WTC11 (cell line): ENCODE data around the gene KDM4C. TPM values are rescaled to one million over a fixed set of nuclear protein-coding genes. Genes with fewer than 3 reads are reported as not detected.
A peak's percentile ranks its signal among the peaks of the same experiment; 100 is the strongest.

Experiments
- ATAC-seq: fragments of 200-7000 bp; cut with Tn5 transposase; 2 replicates; pipeline ENCODE4 v1.10.0; 2021; ENCODE audit warnings: mild to moderate bottlenecking, moderate library complexity
- CTCF ChIA-PET: fragments of 300-600 bp; sonication (Branson Sonifier 250); formaldehyde crosslinking; loops from one replicate; lab custom pipeline; 2021; ENCODE audit warnings: antibody characterized with exemption; lab: Charles Lee
- POLR2A ChIA-PET: fragments of 350-600 bp; sonication (Branson Sonifier 250); formaldehyde crosslinking; loops from one replicate; lab custom pipeline; 2021; ENCODE audit warnings: antibody characterized with exemption; lab: Charles Lee
- DNase-seq: peaks from one replicate; pipeline ENCODE4 v3.0.0; 2021; ENCODE audit warnings: low spot score
- H3K27ac Mint-ChIP-seq: 2 replicates; pipeline ENCODE4 v1.8.0; 2021; ENCODE audit warnings: mixed read lengths
- H3K27me3 Mint-ChIP-seq: 2 replicates; pipeline ENCODE4 v1.8.0; 2021; ENCODE audit warnings: low read depth, mild to moderate bottlenecking, moderate library complexity, mixed read lengths
- H3K36me3 Mint-ChIP-seq: 2 replicates; pipeline ENCODE4 v1.8.0; 2021; ENCODE audit warnings: mixed read lengths
- H3K4me1 Mint-ChIP-seq: 2 replicates; pipeline ENCODE4 v1.8.0; 2022; ENCODE audit warnings: mixed read lengths
- H3K4me3 Mint-ChIP-seq: 2 replicates; pipeline ENCODE4 v1.8.0; 2021; ENCODE audit warnings: mild to moderate bottlenecking, moderate library complexity, mixed read lengths
- H3K9me3 Mint-ChIP-seq: 2 replicates; pipeline ENCODE4 v1.8.0; 2021; ENCODE audit warnings: mixed read lengths
- CREB1 ChIP-seq: sonication (generic); formaldehyde crosslinking; IDR thresholded peaks from 2 replicates; pipeline ENCODE4 v1.8.0; 2023; ENCODE audit warnings: mild to moderate bottlenecking, missing genetic modification reagents
- CREM ChIP-seq: sonication (generic); formaldehyde crosslinking; IDR thresholded peaks from 2 replicates; pipeline ENCODE4 v1.8.1; 2022; ENCODE audit warnings: mild to moderate bottlenecking, missing genetic modification reagents, moderate library complexity
- EMX1 ChIP-seq: fragments of 250-450 bp; sonication (Bioruptor Pico); IDR thresholded peaks from 2 replicates; pipeline ENCODE4 v1.8.0; 2021; ENCODE audit warnings: mild to moderate bottlenecking
- FOXJ3 ChIP-seq: sonication (generic); formaldehyde crosslinking; IDR thresholded peaks from 2 replicates; pipeline ENCODE4 v1.9.0; 2021; ENCODE audit warnings: missing genetic modification reagents, mild to moderate bottlenecking, borderline replicate concordance
- FOXK1 ChIP-seq: sonication (generic); formaldehyde crosslinking; IDR thresholded peaks from 2 replicates; pipeline ENCODE4 v1.8.0; 2022; ENCODE audit warnings: mild to moderate bottlenecking, moderate library complexity, missing genetic modification reagents
- FOXP1 ChIP-seq: sonication (generic); formaldehyde crosslinking; IDR thresholded peaks from 2 replicates; pipeline ENCODE4 v1.8.0; 2022; ENCODE audit warnings: missing genetic modification reagents, mild to moderate bottlenecking, moderate library complexity, borderline replicate concordance
- GABPB1 ChIP-seq: sonication (generic); formaldehyde crosslinking; IDR thresholded peaks from 2 replicates; pipeline ENCODE4 v1.8.1; 2023; ENCODE audit warnings: mild to moderate bottlenecking, missing genetic modification reagents
- HMGA2 ChIP-seq: fragments of 250-450 bp; sonication (Bioruptor Pico); IDR thresholded peaks from 2 replicates; pipeline ENCODE4 v1.4.0; 2021; ENCODE audit warnings: mild to moderate bottlenecking, moderate library complexity
- KAT7 ChIP-seq: sonication (generic); formaldehyde crosslinking; IDR thresholded peaks from 2 replicates; pipeline ENCODE4 v1.8.1; 2023; ENCODE audit warnings: missing genetic modification reagents, mild to moderate bottlenecking, borderline replicate concordance
- MXD4 ChIP-seq: fragments of 250-450 bp; sonication (Bioruptor Pico); IDR thresholded peaks from 2 replicates; pipeline ENCODE4 v1.8.0; 2021; ENCODE audit warnings: mild to moderate bottlenecking, moderate library complexity, borderline replicate concordance
- NFE2L1 ChIP-seq: sonication (generic); formaldehyde crosslinking; IDR thresholded peaks from 2 replicates; pipeline ENCODE4 v1.8.1; 2023; ENCODE audit warnings: missing genetic modification reagents
- NR2C2 ChIP-seq: sonication (generic); formaldehyde crosslinking; IDR thresholded peaks from 2 replicates; pipeline ENCODE4 v1.8.0; 2022; ENCODE audit warnings: mild to moderate bottlenecking, missing genetic modification reagents
- OVOL2 ChIP-seq: fragments of 250-450 bp; sonication (Bioruptor Pico); IDR thresholded peaks from 2 replicates; pipeline ENCODE4 v1.9.0; 2021; ENCODE audit warnings: mild to moderate bottlenecking, borderline replicate concordance
- PRRX2 ChIP-seq: fragments of 250-450 bp; sonication (Bioruptor Pico); IDR thresholded peaks from 2 replicates; pipeline ENCODE4 v1.8.0; 2021; ENCODE audit warnings: mild to moderate bottlenecking
- RELA ChIP-seq: sonication (generic); formaldehyde crosslinking; IDR thresholded peaks from 2 replicates; pipeline ENCODE4 v1.8.1; 2022; ENCODE audit warnings: missing genetic modification reagents, mild to moderate bottlenecking, borderline replicate concordance
- RORB ChIP-seq: fragments of 250-450 bp; sonication (Bioruptor Pico); IDR thresholded peaks from 2 replicates; pipeline ENCODE4 v1.9.0; 2021; ENCODE audit warnings: mild to moderate bottlenecking
- SOX15 ChIP-seq: fragments of 250-450 bp; sonication (Bioruptor Pico); IDR thresholded peaks from 2 replicates; pipeline ENCODE4 v1.9.0; 2021; ENCODE audit warnings: mild to moderate bottlenecking
- TEAD4 ChIP-seq: sonication (generic); formaldehyde crosslinking; IDR thresholded peaks from 2 replicates; pipeline ENCODE4 v1.8.0; 2022; ENCODE audit warnings: mild to moderate bottlenecking, missing genetic modification reagents
- ZNF121 ChIP-seq: sonication (generic); formaldehyde crosslinking; IDR thresholded peaks from 2 replicates; pipeline ENCODE4 v1.8.0; 2023; ENCODE audit warnings: missing genetic modification reagents
- ZNF423 ChIP-seq: fragments of 250-450 bp; sonication (Bioruptor Pico); IDR thresholded peaks from 2 replicates; pipeline ENCODE4 v2.1.2; 2022; ENCODE audit warnings: mild to moderate bottlenecking, moderate library complexity
- total RNA-seq: library from RNA; stranded (reverse); gene quantifications from 3 replicates; pipeline ENCODE4 v1.2.3, GENCODE V29; 2021
- TF ChIP-seq, protein P1 (sequence below): fragments of 250-450 bp; sonication (Bioruptor Pico); IDR thresholded peaks from 2 replicates; pipeline ENCODE4 v1.9.0; 2021; ENCODE audit warnings: mild to moderate bottlenecking
- TF ChIP-seq, protein P2 (sequence below): sonication (generic); formaldehyde crosslinking; IDR thresholded peaks from 2 replicates; pipeline ENCODE4 v1.8.1; 2023; ENCODE audit warnings: mild to moderate bottlenecking, moderate library complexity, missing genetic modification reagents
- TF ChIP-seq, protein P3 (sequence below): fragments of 250-450 bp; sonication (Bioruptor Pico); IDR thresholded peaks from 2 replicates; pipeline ENCODE4 v1.9.0; 2021; ENCODE audit warnings: moderate library complexity, mild to moderate bottlenecking, inconsistent platforms, borderline replicate concordance
- TF ChIP-seq, protein P4 (sequence below): sonication (generic); formaldehyde crosslinking; IDR thresholded peaks from 2 replicates; pipeline ENCODE4 v1.8.1; 2023; ENCODE audit warnings: mild to moderate bottlenecking, missing genetic modification reagents
- TF ChIP-seq, protein P5 (sequence below): sonication (generic); formaldehyde crosslinking; IDR thresholded peaks from 2 replicates; pipeline ENCODE4 v1.8.1; 2022; ENCODE audit warnings: mild to moderate bottlenecking, missing genetic modification reagents, moderate library complexity, borderline replicate concordance
- TF ChIP-seq, protein P6 (sequence below): sonication (generic); formaldehyde crosslinking; IDR thresholded peaks from 2 replicates; pipeline ENCODE4 v1.8.1; 2022; ENCODE audit warnings: missing genetic modification reagents, borderline replicate concordance

KDM4C gene
- total RNA-seq, 1 experiment from 2014 or later, result 29.2 TPM

DNA sequence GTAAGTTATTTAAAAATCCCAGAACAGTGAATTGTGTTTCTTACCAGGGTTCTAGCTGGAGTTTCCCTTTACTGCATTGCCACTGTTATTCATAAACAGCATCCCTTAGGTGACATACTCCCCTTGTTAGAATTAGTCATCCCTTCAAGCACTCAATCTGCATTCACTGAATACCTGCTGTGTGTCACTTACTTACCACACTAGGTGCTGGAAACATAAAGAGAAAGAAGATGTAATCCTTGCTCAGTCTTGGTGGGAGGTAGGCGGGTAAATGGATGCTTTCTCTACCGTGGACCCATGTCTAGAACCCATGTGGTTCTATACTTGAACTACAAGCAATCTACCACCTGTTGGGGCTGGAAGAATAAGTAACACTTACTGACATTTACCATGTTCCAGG lies 371.6 kb downstream of the KDM4C start:
- Mint-ChIP-seq H3K27ac (no peak overlapping the region), H3K9me3 (no peaks in the 10 kb centered on the region), H3K27me3 (no peaks in the 10 kb centered on the region), H3K4me3 (no peak overlapping the region), H3K4me1 (peaks cover 22% of the 10 kb centered on the region), H3K36me3 (peaks cover 5% of the 10 kb centered on the region; the same call in 1 of the 2 replicates)
- DNase-seq (no peak), ATAC-seq (peak; percentile 71)
- TF ChIP-seq, protein P1, sequence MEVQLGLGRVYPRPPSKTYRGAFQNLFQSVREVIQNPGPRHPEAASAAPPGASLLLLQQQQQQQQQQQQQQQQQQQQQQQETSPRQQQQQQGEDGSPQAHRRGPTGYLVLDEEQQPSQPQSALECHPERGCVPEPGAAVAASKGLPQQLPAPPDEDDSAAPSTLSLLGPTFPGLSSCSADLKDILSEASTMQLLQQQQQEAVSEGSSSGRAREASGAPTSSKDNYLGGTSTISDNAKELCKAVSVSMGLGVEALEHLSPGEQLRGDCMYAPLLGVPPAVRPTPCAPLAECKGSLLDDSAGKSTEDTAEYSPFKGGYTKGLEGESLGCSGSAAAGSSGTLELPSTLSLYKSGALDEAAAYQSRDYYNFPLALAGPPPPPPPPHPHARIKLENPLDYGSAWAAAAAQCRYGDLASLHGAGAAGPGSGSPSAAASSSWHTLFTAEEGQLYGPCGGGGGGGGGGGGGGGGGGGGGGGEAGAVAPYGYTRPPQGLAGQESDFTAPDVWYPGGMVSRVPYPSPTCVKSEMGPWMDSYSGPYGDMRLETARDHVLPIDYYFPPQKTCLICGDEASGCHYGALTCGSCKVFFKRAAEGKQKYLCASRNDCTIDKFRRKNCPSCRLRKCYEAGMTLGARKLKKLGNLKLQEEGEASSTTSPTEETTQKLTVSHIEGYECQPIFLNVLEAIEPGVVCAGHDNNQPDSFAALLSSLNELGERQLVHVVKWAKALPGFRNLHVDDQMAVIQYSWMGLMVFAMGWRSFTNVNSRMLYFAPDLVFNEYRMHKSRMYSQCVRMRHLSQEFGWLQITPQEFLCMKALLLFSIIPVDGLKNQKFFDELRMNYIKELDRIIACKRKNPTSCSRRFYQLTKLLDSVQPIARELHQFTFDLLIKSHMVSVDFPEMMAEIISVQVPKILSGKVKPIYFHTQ, result no peak
- TF ChIP-seq ZNF423, result peak; percentile 83
- TF ChIP-seq SOX15 (CRISPR knock-in tag), result no peak
- ChIA-PET POLR2A (no interaction called here), CTCF (no interaction called here)

DNA sequence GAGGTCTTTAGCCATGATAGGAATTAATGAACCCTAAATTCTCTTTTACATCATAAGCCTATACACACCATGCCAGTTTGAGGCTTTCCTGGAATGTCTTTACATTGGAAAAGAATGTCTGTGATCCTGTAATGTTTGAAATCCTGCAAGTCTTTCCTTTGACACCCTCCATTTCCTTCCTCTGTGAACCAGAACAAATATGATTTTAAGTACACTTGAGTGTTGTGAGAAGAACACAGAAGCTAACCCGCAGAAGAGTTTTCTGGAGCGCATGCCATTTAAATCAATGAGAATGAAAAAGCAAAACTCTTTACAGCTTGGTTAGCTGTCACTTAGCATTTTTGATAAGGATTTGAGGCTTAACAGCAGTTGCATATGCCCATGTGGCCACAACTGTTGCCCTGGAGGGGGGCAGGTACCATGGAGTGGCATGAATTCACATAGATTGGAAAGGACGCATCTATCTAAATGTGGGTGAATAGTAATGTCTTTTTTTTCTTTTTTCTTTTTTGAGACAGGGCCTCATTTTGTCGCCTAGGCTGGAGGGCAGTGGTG lies 372.6 kb downstream of the KDM4C start:
- TF ChIP-seq FOXP1 (CRISPR knock-in tag), result no peak
- TF ChIP-seq, protein P2, sequence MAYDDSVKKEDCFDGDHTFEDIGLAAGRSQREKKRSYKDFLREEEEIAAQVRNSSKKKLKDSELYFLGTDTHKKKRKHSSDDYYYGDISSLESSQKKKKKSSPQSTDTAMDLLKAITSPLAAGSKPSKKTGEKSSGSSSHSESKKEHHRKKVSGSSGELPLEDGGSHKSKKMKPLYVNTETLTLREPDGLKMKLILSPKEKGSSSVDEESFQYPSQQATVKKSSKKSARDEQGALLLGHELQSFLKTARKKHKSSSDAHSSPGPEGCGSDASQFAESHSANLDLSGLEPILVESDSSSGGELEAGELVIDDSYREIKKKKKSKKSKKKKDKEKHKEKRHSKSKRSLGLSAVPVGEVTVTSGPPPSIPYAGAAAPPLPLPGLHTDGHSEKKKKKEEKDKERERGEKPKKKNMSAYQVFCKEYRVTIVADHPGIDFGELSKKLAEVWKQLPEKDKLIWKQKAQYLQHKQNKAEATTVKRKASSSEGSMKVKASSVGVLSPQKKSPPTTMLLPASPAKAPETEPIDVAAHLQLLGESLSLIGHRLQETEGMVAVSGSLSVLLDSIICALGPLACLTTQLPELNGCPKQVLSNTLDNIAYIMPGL (CRISPR knock-in tag), result no peak
- TF ChIP-seq CREM, result no peak
- no peak for TF ChIP-seq RORB (CRISPR knock-in tag)
- TF ChIP-seq EMX1 (CRISPR knock-in tag), result no peak
- TF ChIP-seq, protein P3, sequence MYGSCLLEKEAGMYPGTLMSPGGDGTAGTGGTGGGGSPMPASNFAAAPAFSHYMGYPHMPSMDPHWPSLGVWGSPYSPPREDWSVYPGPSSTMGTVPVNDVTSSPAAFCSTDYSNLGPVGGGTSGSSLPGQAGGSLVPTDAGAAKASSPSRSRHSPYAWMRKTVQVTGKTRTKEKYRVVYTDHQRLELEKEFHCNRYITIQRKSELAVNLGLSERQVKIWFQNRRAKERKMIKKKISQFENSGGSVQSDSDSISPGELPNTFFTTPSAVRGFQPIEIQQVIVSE (CRISPR knock-in tag), result no peak
- no peak for TF ChIP-seq ZNF121
- TF ChIP-seq, protein P4, sequence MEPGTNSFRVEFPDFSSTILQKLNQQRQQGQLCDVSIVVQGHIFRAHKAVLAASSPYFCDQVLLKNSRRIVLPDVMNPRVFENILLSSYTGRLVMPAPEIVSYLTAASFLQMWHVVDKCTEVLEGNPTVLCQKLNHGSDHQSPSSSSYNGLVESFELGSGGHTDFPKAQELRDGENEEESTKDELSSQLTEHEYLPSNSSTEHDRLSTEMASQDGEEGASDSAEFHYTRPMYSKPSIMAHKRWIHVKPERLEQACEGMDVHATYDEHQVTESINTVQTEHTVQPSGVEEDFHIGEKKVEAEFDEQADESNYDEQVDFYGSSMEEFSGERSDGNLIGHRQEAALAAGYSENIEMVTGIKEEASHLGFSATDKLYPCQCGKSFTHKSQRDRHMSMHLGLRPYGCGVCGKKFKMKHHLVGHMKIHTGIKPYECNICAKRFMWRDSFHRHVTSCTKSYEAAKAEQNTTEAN (CRISPR knock-in tag), result no peak
- TF ChIP-seq PRRX2, result no peak
- TF ChIP-seq, protein P5, sequence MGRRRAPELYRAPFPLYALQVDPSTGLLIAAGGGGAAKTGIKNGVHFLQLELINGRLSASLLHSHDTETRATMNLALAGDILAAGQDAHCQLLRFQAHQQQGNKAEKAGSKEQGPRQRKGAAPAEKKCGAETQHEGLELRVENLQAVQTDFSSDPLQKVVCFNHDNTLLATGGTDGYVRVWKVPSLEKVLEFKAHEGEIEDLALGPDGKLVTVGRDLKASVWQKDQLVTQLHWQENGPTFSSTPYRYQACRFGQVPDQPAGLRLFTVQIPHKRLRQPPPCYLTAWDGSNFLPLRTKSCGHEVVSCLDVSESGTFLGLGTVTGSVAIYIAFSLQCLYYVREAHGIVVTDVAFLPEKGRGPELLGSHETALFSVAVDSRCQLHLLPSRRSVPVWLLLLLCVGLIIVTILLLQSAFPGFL, result no peak
- no peak for ATAC-seq
- Mint-ChIP-seq H3K36me3 (peaks cover 7% of the 10 kb centered on the region; the same call in 1 of the 2 replicates), H3K4me3 (no peak overlapping the region), H3K27ac (no peak overlapping the region), H3K27me3 (no peaks in the 10 kb centered on the region), H3K9me3 (no peaks in the 10 kb centered on the region), H3K4me1 (peaks cover 20% of the 10 kb centered on the region)
- ChIA-PET POLR2A (no interaction called here), CTCF (no interaction called here)
- no peak for DNase-seq

DNA sequence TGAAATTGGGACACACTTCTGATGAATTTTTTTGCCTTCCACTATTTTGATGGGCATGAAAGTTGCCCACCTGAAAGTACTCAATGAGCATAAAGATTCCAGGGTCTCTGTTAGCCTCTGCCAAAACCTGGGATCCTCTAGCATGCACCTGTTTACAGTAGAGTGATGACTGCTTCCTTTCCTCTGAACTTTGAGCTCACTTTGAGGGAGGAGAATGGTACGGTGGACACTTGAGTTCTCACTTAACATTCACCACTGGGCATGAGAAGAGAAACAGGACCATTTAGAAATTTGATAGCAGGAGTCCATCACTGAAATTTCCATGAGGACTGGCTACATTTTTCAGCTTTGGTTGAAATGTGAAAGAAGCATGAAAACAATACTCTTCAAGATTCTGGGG lies 374.8 kb downstream of the KDM4C start:
- no peak overlapping the region for H3K4me3 Mint-ChIP-seq
- no peak for TF ChIP-seq NFE2L1 (CRISPR knock-in tag)
- TF ChIP-seq KAT7 (CRISPR knock-in tag), result no peak
- no peak for TF ChIP-seq CREB1
- no peak for TF ChIP-seq FOXJ3 (CRISPR knock-in tag)
- TF ChIP-seq RELA, result no peak
- TF ChIP-seq FOXK1 (CRISPR knock-in tag), result no peak
- TF ChIP-seq GABPB1, result no peak
- no peak for TF ChIP-seq OVOL2 (CRISPR knock-in tag)
- TF ChIP-seq MXD4, result no peak
- TF ChIP-seq ZNF423, result no peak
- TF ChIP-seq, protein P6, sequence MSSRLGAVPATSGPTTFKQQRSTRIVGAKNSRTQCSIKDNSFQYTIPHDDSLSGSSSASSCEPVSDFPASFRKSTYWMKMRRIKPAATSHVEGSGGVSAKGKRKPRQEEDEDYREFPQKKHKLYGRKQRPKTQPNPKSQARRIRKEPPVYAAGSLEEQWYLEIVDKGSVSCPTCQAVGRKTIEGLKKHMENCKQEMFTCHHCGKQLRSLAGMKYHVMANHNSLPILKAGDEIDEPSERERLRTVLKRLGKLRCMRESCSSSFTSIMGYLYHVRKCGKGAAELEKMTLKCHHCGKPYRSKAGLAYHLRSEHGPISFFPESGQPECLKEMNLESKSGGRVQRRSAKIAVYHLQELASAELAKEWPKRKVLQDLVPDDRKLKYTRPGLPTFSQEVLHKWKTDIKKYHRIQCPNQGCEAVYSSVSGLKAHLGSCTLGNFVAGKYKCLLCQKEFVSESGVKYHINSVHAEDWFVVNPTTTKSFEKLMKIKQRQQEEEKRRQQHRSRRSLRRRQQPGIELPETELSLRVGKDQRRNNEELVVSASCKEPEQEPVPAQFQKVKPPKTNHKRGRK, result no peak
- no peak for TF ChIP-seq TEAD4
- no peak for TF ChIP-seq NR2C2
- no peak for TF ChIP-seq HMGA2 (CRISPR knock-in tag)

More for the DNA sequence above, 374.8 kb downstream of the KDM4C start:
- Mint-ChIP-seq H3K36me3 (peaks cover 8% of the 10 kb centered on the region; the same call in 1 of the 2 replicates), H3K4me1 (peaks cover 20% of the 10 kb centered on the region), H3K27ac (no peak overlapping the region), H3K27me3 (no peaks in the 10 kb centered on the region), H3K9me3 (no peaks in the 10 kb centered on the region)
- ChIA-PET POLR2A (no interaction called here), CTCF (no interaction called here)
- no peak for ATAC-seq
- no peak for DNase-seq
